ENCODE measurements around the gene PLBD2. TPM values are rescaled to one million over a fixed set of nuclear protein-coding genes. Genes with fewer than 3 reads are reported as not detected.

PLBD2 gene
- total and polyA plus RNA-seq, 4 donors: 12.1 to 31.2 (median 19.6) TPM

DNA sequence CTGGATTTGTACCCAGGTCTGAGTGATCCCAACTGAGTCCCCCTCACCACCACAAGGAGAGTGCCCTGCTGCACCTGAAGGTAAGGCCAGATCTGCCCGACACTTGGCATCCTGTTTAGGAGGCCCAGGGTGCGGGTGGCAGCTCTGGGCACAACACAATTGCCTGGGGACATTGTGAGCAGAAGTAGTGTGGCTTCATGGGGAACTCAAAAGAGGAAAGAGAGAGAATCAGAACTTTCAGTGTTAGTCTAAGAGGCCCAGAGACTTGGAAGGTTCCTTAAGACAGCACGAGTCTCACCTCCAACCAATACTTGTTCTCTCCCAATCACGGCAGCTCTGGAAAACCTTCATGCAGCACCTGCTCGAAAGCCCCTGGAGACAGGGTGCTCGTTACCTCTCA lies 16.9 kb upstream of the PLBD2 start:
- Histone ChIP-seq H3K36me3 (ENCODE audit: control insufficient read depth in 4 of 4, insufficient read depth in 3 of 4, low read depth in 1 of 4, low read length in 3 of 4) (no peaks in the 10 kb centered on the region), H3K9me3 (ENCODE audit: control insufficient read depth in 4 of 4, low read length in 3 of 4) (no peaks in the 10 kb centered on the region), H3K4me1 (ENCODE audit: control insufficient read depth in 4 of 4, insufficient read depth in 4 of 4, low read length in 3 of 4) (no peaks in the 10 kb centered on the region), H3K27ac (ENCODE audit: low read depth in 1 of 2, low read length in 2 of 2) (no peak overlapping the region), H3K4me3 (ENCODE audit: low read depth in 1 of 3, low read length in 3 of 3) (no peak overlapping the region), H3K27me3 (ENCODE audit: control insufficient read depth in 4 of 4, insufficient read depth in 4 of 4, low read length in 3 of 4) (no peaks in the 10 kb centered on the region), H3K9ac (ENCODE audit: low read depth in 1 of 2, low read length in 2 of 2) (no peak overlapping the region)
- WGBS: 91% methylated on average over 6 of the region's 6 CpGs
- no peak for DNase-seq (ENCODE audit: low spot score)
- TF ChIP-seq TAF1 (conservative IDR thresholded peaks at IDR 0.05): no peak
- TF ChIP-seq, protein P1, sequence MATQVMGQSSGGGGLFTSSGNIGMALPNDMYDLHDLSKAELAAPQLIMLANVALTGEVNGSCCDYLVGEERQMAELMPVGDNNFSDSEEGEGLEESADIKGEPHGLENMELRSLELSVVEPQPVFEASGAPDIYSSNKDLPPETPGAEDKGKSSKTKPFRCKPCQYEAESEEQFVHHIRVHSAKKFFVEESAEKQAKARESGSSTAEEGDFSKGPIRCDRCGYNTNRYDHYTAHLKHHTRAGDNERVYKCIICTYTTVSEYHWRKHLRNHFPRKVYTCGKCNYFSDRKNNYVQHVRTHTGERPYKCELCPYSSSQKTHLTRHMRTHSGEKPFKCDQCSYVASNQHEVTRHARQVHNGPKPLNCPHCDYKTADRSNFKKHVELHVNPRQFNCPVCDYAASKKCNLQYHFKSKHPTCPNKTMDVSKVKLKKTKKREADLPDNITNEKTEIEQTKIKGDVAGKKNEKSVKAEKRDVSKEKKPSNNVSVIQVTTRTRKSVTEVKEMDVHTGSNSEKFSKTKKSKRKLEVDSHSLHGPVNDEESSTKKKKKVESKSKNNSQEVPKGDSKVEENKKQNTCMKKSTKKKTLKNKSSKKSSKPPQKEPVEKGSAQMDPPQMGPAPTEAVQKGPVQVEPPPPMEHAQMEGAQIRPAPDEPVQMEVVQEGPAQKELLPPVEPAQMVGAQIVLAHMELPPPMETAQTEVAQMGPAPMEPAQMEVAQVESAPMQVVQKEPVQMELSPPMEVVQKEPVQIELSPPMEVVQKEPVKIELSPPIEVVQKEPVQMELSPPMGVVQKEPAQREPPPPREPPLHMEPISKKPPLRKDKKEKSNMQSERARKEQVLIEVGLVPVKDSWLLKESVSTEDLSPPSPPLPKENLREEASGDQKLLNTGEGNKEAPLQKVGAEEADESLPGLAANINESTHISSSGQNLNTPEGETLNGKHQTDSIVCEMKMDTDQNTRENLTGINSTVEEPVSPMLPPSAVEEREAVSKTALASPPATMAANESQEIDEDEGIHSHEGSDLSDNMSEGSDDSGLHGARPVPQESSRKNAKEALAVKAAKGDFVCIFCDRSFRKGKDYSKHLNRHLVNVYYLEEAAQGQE (IDR thresholded peaks at IDR 0.05): no peak
- TF ChIP-seq, protein P2, sequence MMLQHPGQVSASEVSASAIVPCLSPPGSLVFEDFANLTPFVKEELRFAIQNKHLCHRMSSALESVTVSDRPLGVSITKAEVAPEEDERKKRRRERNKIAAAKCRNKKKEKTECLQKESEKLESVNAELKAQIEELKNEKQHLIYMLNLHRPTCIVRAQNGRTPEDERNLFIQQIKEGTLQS (IDR thresholded peaks at IDR 0.05): no peak
- TF ChIP-seq YY1 (IDR thresholded peaks at IDR 0.05): no peak
- no peak for TF ChIP-seq RXRA (IDR thresholded peaks at IDR 0.05)

DNA sequence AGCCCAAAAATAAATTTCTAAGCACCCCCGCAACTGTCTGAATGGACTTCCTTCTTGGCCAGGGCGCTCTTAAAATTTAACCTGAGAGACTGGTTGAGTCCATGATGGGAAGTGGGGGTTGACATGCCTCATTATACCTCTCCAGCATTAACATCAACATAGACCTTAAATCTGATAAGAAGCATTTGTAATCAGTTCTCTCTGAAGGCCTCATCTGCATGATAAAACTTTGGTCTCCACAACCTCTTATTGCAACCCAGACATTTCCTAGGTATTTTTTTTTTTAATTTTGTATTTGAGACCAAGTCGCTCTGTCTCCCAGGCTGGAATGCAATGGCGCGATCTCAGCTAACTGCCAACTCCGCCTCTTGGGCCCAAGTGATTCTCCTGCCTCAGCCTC lies 13.1 kb upstream of the PLBD2 start:
- Histone ChIP-seq H3K4me1 (ENCODE audit: control insufficient read depth in 4 of 4, insufficient read depth in 4 of 4, low read length in 3 of 4) (no peaks in the 10 kb centered on the region), H3K9me3 (ENCODE audit: control insufficient read depth in 4 of 4, low read length in 3 of 4) (no peaks in the 10 kb centered on the region), H3K9ac (ENCODE audit: low read depth in 1 of 2, low read length in 2 of 2) (no peak overlapping the region), H3K27me3 (ENCODE audit: control insufficient read depth in 4 of 4, insufficient read depth in 4 of 4, low read length in 3 of 4) (no peaks in the 10 kb centered on the region), H3K36me3 (ENCODE audit: control insufficient read depth in 4 of 4, insufficient read depth in 3 of 4, low read depth in 1 of 4, low read length in 3 of 4) (no peaks in the 10 kb centered on the region), H3K27ac (ENCODE audit: low read depth in 1 of 2, low read length in 2 of 2) (no peak overlapping the region), H3K4me3 (ENCODE audit: low read depth in 1 of 3, low read length in 3 of 3) (no peak overlapping the region)
- WGBS: 96% methylated on average over 6 of the region's 6 CpGs
- DNase-seq (ENCODE audit: low spot score): no peak
- TF ChIP-seq FOXA1 (IDR thresholded peaks at IDR 0.05) (no peak), SP1 (IDR thresholded peaks at IDR 0.05) (no peak), HNF4G (IDR thresholded peaks at IDR 0.05) (no peak), HNF4A (conservative IDR thresholded peaks at IDR 0.05) (no peak), GABPA (IDR thresholded peaks at IDR 0.05 in 1 of 2, conservative IDR thresholded peaks at IDR 0.05 in 1 of 2) (no peak), TAF1 (conservative IDR thresholded peaks at IDR 0.05) (no peak), NR2F2 (IDR thresholded peaks at IDR 0.05) (no peak)
- TF ChIP-seq, protein P1 (IDR thresholded peaks at IDR 0.05): no peak
- TF ChIP-seq, protein P3, sequence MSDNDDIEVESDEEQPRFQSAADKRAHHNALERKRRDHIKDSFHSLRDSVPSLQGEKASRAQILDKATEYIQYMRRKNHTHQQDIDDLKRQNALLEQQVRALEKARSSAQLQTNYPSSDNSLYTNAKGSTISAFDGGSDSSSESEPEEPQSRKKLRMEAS (IDR thresholded peaks at IDR 0.05): no peak
